Hypothalamus (tissue), 51 donors: ENCODE results near the gene EXOC6B.

Experiments
- DNase-seq, 51 donors: peaks; one replicate each; lab custom pipeline; 2025; lab: John Stamatoyannopoulos, UW

EXOC6B gene

GRCh38 chr2:72238311-72238710, 587.5 kb downstream of the EXOC6B start:
- DNase-seq, result no peak

- no peak for DNase-seq
Observed at GRCh38 chr2:72237549-72237948, 588.3 kb downstream of the EXOC6B start.

- no peak for DNase-seq
Observed at GRCh38 chr2:72236445-72237067, 589.3 kb downstream of the EXOC6B start.

- no peak for DNase-seq
Observed at GRCh38 chr2:72235497-72236415, 590.1 kb downstream of the EXOC6B start.

- DNase-seq, result no peak
Observed at GRCh38 chr2:72233211-72233610, 592.6 kb downstream of the EXOC6B start.

- DNase-seq, result no peak
Observed at GRCh38 chr2:72222829-72223564, 602.8 kb downstream of the EXOC6B start.

GRCh38 chr2:72220170-72220569, 605.7 kb downstream of the EXOC6B start:
- no peak for DNase-seq

- DNase-seq, result no peak
Observed at GRCh38 chr2:72214429-72215143, 611.2 kb downstream of the EXOC6B start.

- DNase-seq, result no peak
Observed at GRCh38 chr2:72212486-72212855, 613.4 kb downstream of the EXOC6B start.

GRCh38 chr2:72211777-72212485, 613.9 kb downstream of the EXOC6B start:
- no peak for DNase-seq

- DNase-seq, result no peak
Observed at GRCh38 chr2:72211350-72211749, 614.5 kb downstream of the EXOC6B start.

- DNase-seq, result no peak
Observed at GRCh38 chr2:72210470-72210869, 615.4 kb downstream of the EXOC6B start.

- no peak for DNase-seq
Observed at GRCh38 chr2:72208225-72208624, 617.6 kb downstream of the EXOC6B start.

- no peak for DNase-seq
Observed at GRCh38 chr2:72207334-72207733, 618.5 kb downstream of the EXOC6B start.

GRCh38 chr2:72205504-72205881, 620.3 kb downstream of the EXOC6B start:
- DNase-seq, result peak in 1 of 51 donors; percentile 3

- DNase-seq, result peak in 1 of 51 donors; percentile 16
Observed at GRCh38 chr2:72204786-72205503, 620.9 kb downstream of the EXOC6B start.

GRCh38 chr2:72204156-72204785, 621.6 kb downstream of the EXOC6B start:
- no peak for DNase-seq

- peak in 1 of 51 donors; percentile 8 for DNase-seq
Observed at GRCh38 chr2:72198532-72199241, 627.1 kb downstream of the EXOC6B start.
